Activated CD4-positive, CD25-positive, alpha-beta regulatory T cell treated with anti-CD3 and anti-CD28 coated beads, Interleukin-2, amount 50 U/mL, for 72 hours (primary cell): ENCODE data around the gene CTDSP2.

Experiments used
- DNase-seq: peaks from one replicate; pipeline ENCODE4 v3.0.0; 2021

Gene CTDSP2

DNA sequence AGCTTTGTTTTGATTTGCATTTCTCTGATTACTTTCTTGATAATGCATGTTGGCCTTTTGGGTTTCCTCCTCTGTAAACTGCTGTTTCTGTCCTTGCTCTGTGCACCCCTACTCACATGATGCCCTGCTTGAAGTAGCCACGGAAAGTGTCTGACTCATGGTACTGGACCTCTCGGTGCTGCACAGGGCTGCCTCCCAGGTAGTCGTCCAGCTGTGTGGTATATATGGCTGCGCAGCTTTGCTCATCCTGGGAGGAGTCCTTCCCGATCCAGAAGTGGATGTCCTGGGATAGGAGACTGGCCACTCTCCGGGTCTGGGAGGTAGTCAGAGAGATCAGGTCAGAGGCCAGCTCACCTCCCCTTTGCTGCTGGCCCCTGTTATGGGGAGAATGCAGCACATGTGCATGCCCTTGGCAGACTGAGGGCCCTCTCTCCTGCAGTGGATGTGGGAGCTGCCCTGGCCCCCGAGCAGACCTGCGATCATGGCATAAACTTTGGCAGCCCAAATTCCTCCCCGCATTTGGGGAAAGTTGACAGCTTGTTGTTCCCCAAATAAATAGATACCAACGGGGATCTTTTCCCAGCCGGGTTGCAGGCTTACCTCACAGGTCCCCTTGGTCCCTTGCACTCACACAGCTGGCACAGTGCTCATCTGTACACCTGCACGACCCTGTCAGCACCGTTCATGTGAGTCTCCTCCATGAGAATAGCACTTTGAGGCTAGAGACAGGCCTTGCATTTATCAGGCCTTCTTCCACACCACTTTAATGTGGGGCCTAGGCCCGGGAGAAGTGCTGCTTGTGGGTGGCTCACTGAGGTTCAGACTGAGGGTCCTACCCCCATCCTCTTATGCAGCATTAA, 33.2 kb downstream of the CTDSP2 start:
- DNase-seq, result no peak

- DNase-seq, result no peak
Observed at GRCh38 chr12:57811028-57811755, 35.3 kb downstream of the CTDSP2 start.

- DNase-seq, result no peak
Observed at GRCh38 chr12:57810450-57810849, 36.1 kb downstream of the CTDSP2 start.

GRCh38 chr12:57809425-57809824, 37.1 kb downstream of the CTDSP2 start:
- no peak for DNase-seq

GRCh38 chr12:57808351-57808750, 38.2 kb downstream of the CTDSP2 start:
- no peak for DNase-seq

GRCh38 chr12:57807285-57807684, 39.2 kb downstream of the CTDSP2 start:
- DNase-seq, result no peak

- DNase-seq, result no peak
Observed at GRCh38 chr12:57806677-57807076, 39.9 kb downstream of the CTDSP2 start.

DNA sequence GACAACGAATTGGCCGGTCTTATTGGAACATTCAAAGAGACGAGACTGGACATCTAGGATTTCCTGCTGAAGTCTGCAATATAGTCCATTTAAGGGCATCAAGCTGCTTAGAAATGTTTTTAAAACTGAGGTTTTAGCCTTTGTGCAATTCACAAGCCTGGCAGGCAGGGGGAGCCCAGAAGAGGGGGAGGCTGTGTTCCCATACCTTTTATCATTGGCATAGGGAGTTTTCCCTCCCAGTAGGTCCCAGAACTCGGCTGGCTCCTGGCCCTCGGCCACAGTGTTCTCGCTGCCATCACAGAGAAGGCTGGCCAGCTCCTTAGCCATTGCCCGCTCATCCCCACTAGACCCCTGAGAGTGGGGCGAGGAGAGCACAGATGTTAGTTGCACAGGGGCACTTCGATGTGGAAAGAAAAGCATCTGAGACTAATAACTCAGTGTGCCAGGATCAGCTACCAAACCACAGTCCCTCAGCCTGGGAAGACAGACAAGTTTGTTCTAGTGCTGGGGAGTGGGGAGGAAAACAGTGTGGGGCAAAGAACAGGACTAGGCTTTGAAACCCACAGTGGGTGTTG, 43.1 kb downstream of the CTDSP2 start:
- DNase-seq, result peak; percentile 40

- DNase-seq, result no peak
Observed at GRCh38 chr12:57802607-57803006, 43.9 kb downstream of the CTDSP2 start.

DNA sequence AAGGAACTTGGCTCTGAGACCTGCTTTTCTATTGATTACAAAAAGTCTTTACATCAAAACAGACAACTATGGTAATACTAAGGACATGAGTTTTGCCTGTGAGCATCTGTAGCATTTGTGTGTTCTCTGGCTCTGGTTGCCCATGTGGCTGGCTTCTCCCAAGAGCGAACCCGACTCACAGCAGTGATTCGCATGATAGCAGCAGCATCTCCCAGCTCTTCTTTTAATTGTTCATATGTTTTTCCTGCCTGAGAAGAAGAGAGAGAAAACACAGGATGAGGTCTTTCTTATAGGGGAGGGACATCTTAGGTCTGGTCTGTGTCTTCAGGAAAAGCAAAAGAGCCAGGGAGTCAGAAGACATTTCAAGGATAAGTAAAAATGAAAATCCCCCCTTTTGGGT, 45.6 kb downstream of the CTDSP2 start:
- no peak for DNase-seq

- no peak for DNase-seq
Observed at GRCh38 chr12:57797933-57798332, 48.6 kb downstream of the CTDSP2 start.

GRCh38 chr12:57796996-57797395, 49.5 kb downstream of the CTDSP2 start:
- no peak for DNase-seq

GRCh38 chr12:57795354-57795753, 51.2 kb downstream of the CTDSP2 start:
- no peak for DNase-seq

- no peak for DNase-seq
Observed at GRCh38 chr12:57793920-57794319, 52.6 kb downstream of the CTDSP2 start.

DNA sequence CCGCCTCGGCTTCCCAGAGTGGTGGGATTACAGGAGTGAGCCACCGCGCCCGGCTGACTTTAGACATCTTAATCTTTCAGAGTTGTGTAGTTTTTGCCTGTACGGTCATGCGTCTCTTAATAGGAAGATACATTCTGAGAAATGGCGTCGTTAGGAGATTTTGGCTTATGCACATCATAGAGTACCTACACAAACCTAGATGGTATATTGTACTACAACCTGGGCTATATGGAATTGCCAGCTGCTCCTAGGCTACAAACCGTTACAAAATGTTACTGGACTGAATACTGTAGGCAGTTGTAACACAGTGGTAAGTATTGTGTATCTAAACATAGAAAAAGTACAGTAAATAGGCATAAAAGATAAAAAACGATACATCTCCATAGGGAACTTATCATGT, 62.7 kb downstream of the CTDSP2 start:
- DNase-seq, result no peak

DNA sequence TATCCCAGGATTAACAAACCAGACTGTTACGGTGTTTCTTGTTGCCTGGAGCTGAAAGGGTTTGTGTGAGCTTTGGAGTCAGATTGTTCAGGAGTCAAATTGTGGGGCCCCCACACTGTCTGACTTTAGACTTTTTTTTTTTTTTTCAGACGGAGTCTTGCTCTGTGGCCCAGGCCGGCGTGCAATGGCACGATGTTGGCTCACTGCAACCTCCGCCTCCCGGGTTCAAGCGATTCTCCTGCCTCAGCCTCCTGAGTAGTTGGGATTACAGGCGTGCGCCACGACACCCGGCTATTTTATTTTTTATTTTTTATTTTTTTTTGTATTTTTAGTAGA, 63.1 kb downstream of the CTDSP2 start:
- no peak for DNase-seq

- peak; percentile 97 for DNase-seq
Observed at GRCh38 chr12:57782608-57783465, 63.7 kb downstream of the CTDSP2 start, which contains the start of gene TSFM. TSS of gene TSFM (plus strand) at chr12:57782787. CDS start at chr12:57782802, 15 bp downstream.

DNA sequence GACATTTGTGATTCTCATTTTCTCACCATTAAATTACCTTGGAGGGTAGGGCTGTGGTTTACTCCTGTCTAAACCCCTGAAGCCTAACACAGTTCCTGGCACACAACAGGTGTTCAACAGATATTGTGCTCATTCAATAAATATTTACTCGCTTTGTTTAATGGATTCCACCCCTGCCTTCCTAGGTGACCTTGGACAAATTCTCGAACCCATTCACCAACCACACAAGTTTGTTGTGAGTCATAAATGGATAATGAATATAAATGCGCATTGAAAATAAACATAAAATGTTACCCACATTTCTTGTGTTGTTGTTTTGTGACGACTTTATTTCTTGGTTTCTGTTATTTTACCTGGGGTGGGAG, 64.3 kb downstream of the CTDSP2 start:
- no peak for DNase-seq

GRCh38 chr12:57781801-57782200, 64.7 kb downstream of the CTDSP2 start:
- no peak for DNase-seq

DNA sequence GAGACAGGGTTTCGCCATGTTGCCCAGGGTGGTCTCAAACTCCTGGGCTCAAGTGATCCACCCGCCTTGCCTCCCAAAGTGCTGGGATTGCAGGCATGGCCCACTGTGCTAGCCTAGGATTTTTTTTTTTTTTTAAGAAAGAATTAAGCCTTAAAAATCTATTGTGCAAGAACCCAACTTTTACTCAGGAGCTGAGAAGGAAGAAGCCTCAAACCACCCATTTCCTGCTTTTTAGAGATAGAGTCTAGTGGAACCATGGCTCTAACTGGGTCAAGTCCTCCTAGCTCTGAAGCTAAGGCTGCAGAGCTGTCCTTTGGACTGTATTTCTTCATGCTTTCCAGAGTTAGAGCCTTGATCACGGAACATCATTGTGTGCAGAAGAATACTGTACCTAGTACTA, 65.3 kb downstream of the CTDSP2 start:
- DNase-seq, result no peak

DNA sequence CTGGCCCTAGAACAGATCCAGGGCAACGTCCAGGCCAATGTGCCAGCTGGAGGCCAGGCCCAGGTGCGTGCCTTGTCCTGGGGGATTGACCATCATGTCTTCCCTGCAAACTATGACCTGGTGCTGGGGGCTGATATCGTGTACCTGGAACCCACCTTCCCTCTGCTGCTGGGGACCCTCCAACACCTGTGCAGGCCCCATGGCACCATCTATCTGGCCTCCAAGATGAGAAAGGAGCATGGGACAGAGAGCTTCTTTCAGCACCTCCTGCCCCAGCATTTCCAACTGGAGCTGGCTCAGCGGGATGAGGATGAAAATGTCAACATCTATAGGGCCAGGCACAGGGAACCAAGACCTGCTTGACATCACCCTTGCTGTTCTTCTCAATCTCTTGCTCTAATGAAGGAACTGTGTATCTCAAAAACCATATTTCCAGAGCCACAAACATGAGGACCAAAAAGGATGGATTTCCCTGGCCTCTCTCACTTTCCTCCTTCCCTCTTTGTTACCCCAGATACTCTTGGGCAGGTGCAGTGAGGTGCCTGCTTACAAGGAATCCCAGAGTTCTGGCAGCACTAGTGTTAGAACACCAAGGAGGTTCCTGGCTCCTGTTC, 66.1 kb downstream of the CTDSP2 start:
- DNase-seq, result no peak

DNA sequence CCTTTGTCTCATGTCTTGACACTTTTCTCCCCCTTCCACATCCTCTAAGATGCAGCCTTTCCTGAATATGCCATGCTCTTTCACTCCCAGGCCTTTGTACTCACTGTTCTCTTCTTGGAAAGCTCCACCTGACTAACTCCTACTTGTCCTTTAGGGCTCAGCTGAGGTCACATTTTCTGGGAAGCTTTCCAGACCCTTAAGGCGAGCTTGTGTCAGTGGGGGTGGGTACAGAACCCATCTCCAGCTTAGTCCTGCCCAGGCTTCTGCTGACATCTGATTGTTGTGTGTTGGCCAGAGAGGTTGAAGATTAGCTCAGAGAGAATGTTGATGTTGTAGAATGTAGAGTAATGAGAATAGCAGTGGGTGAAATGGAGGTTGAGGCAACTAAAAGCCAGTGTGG, 66.8 kb downstream of the CTDSP2 start:
- no peak for DNase-seq

DNA sequence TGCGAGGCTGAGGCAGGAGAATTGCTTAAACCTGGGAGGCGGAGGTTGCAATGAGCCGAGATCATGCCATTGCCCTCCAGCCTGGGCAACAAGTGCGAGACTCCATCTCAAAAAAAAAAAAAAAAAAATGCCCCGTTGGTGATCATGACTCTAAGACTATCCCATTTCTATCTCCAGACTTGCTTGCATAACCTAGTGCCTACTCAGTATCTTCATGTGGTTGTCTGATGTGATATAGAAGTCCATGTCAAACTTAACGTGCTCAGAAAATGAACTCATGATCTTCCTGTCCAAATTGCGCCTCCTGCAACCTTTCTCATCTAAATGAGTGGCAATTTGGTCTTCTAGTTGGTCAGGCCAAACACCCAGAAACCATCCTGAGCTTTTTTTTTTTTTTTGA, 68.6 kb downstream of the CTDSP2 start:
- no peak for DNase-seq
